ENCODE measurements around the gene CDO1.

The CDO1 gene

GRCh38 chr5:115774684-115775083 lies 41.8 kb downstream of the CDO1 start:
- TF ChIP-seq CTCF (IDR thresholded peaks at IDR 0.05), result no peak

- no peak for TF ChIP-seq CTCF (IDR thresholded peaks at IDR 0.05)
These were observed 43.6 kb downstream of the CDO1 start for GRCh38 chr5:115772731-115773475.

- peak; percentile 60 for TF ChIP-seq CTCF (IDR thresholded peaks at IDR 0.05)
These were observed 46.0 kb downstream of the CDO1 start for GRCh38 chr5:115770466-115770865.

GRCh38 chr5:115767424-115767823 lies 49.0 kb downstream of the CDO1 start:
- TF ChIP-seq CTCF (IDR thresholded peaks at IDR 0.05), result no peak

GRCh38 chr5:115766608-115767007 lies 49.9 kb downstream of the CDO1 start:
- TF ChIP-seq CTCF (IDR thresholded peaks at IDR 0.05), result no peak

- no peak for TF ChIP-seq CTCF (IDR thresholded peaks at IDR 0.05)
These were observed 58.1 kb downstream of the CDO1 start for GRCh38 chr5:115758356-115758755.

GRCh38 chr5:115755675-115756074 lies 60.8 kb downstream of the CDO1 start:
- no peak for TF ChIP-seq CTCF (IDR thresholded peaks at IDR 0.05)

Data from LNCAP (cell line).